H1 (cell line): ENCODE results near the gene CLASP2. TPM values are rescaled to one million over a fixed set of nuclear protein-coding genes. Genes with fewer than 3 reads are reported as not detected.

ENCODE experiments used
- ASH2L ChIP-seq: fragments of 200-600, 300-600 bp; sonication (generic); IDR thresholded peaks from one replicate; pipeline ENCODE4 v1.7.1; 2017; ENCODE audit warnings: low read length
- BCL11A ChIP-seq, 2 experiments: IDR thresholded peaks; one replicate each; pipeline ENCODE4 v1.6.1; 2011; ENCODE audit warnings: low read depth in 2 of 2, low read length in 2 of 2, mild to moderate bottlenecking in 2 of 2
- CBX8 ChIP-seq: fragments of 300-800, 300-1000 bp; sonication (generic); IDR thresholded peaks from 2 replicates; pipeline ENCODE4 v1.7.1; 2016; ENCODE audit warnings: low read depth, low read length, borderline replicate concordance
- CHD1 ChIP-seq: IDR thresholded peaks from 2 replicates; pipeline ENCODE4 v1.6.1; 2012; ENCODE audit warnings: low read depth, low read length, improper control_type of control experiment
- CHD7 ChIP-seq: fragments of 300-600 bp; sonication (generic); IDR thresholded peaks from 2 replicates; pipeline ENCODE4 v1.7.1; 2012; ENCODE audit warnings: low read length, moderate library complexity, mild to moderate bottlenecking, inconsistent platforms; ENCODE audit not compliant: insufficient replicate concordance
- EGR1 ChIP-seq: IDR thresholded peaks from 2 replicates; pipeline ENCODE4 v1.6.1; 2011; ENCODE audit warnings: low read depth, low read length, borderline replicate concordance
- NANOG ChIP-seq: IDR thresholded peaks from 2 replicates; pipeline ENCODE4 v1.6.1; 2011; ENCODE audit warnings: low read length, low read depth, mild to moderate bottlenecking, inconsistent platforms; ENCODE audit not compliant: insufficient read depth, poor library complexity, severe bottlenecking
- NRF1 ChIP-seq: IDR thresholded peaks from 2 replicates; pipeline ENCODE4 v1.6.1; 2011; ENCODE audit warnings: mild to moderate bottlenecking, low read depth, low read length, improper control_type of control experiment
- SIX5 ChIP-seq: IDR thresholded peaks from 2 replicates; pipeline ENCODE4 v1.6.1; 2011; ENCODE audit warnings: mild to moderate bottlenecking, low read depth, low read length
- SP2 ChIP-seq: IDR thresholded peaks from 2 replicates; pipeline ENCODE4 v1.6.1; 2012; ENCODE audit warnings: mild to moderate bottlenecking, low read length, inconsistent platforms
- SP4 ChIP-seq: IDR thresholded peaks from 2 replicates; pipeline ENCODE4 v1.6.1; 2012; ENCODE audit warnings: low read length, inconsistent platforms
- TEAD4 ChIP-seq: IDR thresholded peaks from 2 replicates; pipeline ENCODE4 v1.6.1; 2012; ENCODE audit warnings: low read depth, low read length, inconsistent platforms, mixed read lengths
- ZNF274 ChIP-seq: IDR thresholded peaks from 2 replicates; pipeline ENCODE4 v1.7.0; 2012; ENCODE audit warnings: low read length, borderline replicate concordance; ENCODE audit errors: extremely low read depth
- polyA plus RNA-seq, 7 experiments: library from polyadenylated mRNA; depleted of rRNA in 3 of 7; stranded (reverse) in 5 of 7; unstranded in 2 of 7; fragments of >200 nt in 5 of 7; fragments of 200-250 nt in 2 of 7; gene quantifications; 1 replicate in 5 of 7; 2 replicates in 1 of 7; 4 replicates in 1 of 7; pipeline versions ENCODE4 v1.2.1 to v1.2.3, GENCODE V29; 2011 to 2013; ENCODE audit warnings: missing spikeins in 2 of 7, mixed read lengths in 2 of 7
- total RNA-seq: library from RNA; stranded (reverse); fragmentation: NEBNext Ultra II Directional; extraction: Animal tissue kit (Norgen Biotek cat#: 25700); gene quantifications from 2 replicates; pipeline ENCODE4 v1.2.1, GENCODE V29; 2021

The CLASP2 gene
- total and polyA plus RNA-seq, 2 of the 8 experiments (the other 6 are each of a cell fraction or from before 2014, with no cell fraction given), result 21.7 to 58.0 TPM

GRCh38 chr3:33612607-33613006 is 105.4 kb downstream of the CLASP2 start (continued):
- TF ChIP-seq CHD7 (no peak), SIX5 (no peak), CHD1 (no peak), CBX8 (no peak), SP4 (no peak), ASH2L (no peak), SP2 (no peak), BCL11A (IDR thresholded peaks at IDR 0.05; ENCODE audit: low read depth in 2 of 2, low read length in 2 of 2) (no peak), TEAD4 (no peak), ZNF274 (no peak), NRF1 (no peak), EGR1 (no peak), NANOG (no peak)
